Activated T-helper 9 cell treated with anti-CD3 and anti-CD28 coated beads, Interleukin-2, amount 50 U/mL, for 16 hours (primary cell): ENCODE data around the gene CTF1.
"Not testable (repeated sequence)": the region's sequence is repeated elsewhere in the genome, so short reads cannot be mapped to it uniquely, and the experiment has no call there.

ENCODE experiments used
- DNase-seq: peaks from one replicate; pipeline ENCODE4 v3.0.0-alpha.2; 2020; ENCODE audit warnings: low read depth

Gene CTF1

DNA sequence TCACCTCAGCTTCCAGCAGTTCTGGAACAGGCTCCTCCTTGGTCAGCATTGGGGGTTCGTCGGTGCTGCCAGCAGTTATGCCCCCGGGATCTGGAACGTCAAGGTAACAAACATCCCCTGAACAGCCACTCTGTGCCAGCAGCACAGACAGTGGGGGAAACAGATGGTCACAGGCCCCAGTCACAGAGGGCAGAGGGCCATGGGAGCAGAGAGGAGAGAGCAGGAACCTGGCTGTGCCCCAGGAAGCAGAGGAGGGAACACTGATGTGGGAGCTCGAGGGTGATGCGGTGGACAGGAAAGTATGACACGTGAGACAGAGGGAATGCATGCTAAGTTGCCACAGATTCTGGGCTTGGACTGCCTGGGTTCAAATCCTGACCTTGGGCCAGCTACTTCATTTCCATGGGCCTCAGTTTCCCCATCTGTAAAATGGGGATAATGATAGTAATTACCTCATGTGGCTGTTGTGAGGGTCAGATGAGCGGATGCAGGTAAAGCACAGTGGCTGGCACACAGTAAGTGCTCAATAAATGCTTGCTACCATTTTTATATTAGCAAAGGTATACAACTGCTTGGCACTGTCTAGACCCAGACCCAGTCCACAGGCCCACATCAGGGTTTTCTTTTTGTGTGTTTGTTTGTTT lies 7.4 kb upstream of the CTF1 start:
- DNase-seq: no peak

DNA sequence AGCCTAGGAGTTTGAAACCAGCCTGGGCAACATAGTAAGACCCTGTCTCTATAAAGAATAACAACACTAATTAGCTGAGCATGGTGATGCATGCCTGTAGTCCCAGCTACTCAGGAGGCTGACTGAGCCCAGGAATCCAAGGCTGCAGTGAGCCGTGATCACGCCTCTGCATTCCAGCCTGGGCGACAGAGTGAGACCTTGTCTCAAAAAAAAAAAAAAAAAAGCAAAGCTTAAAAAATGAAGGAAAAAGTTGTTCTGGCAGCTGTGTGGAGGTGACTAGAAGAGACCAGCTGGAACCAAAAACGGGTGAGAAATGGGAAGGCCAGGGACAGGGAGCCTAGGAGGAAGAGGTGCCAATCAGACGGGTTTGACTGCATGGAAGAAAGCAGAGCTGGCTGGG lies 6.7 kb upstream of the CTF1 start:
- no peak for DNase-seq

DNA sequence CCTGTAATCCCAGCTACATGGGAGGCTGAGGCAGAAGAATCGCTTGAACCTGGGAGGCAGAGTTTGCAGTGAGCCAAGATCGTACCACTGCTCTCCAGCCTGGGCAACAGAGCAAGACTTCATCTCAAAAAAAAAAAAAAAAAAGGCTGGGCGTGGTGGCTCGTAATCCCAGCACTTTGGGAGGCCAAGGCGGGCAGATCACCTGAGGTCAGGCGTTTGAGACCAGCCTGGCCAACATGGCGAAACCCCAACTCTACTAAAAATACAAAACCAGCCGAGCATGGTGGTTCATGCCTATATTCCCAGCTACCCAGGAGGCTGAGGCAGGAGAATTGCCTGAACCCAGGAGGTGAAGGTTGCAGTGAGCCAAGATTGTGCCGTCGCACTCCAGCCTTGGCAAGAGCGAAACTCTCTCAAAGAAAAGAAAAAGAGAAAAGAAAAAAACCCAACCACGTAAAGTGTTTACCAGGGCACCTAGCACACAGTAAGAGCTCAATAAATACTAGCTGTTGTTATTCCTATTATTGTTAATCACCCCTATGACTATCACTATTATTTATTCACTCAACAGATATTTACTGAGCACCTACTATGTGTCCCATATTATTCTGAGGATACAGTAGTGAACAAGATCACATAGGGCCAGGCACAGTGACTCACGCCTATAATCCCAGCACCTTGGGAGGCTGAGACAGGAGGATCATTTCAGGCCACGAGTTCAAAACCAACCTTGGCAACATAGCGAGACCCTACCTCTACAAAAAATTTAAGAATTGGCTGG lies 5.2 kb upstream of the CTF1 start:
- not testable (repeated sequence) for DNase-seq

DNA sequence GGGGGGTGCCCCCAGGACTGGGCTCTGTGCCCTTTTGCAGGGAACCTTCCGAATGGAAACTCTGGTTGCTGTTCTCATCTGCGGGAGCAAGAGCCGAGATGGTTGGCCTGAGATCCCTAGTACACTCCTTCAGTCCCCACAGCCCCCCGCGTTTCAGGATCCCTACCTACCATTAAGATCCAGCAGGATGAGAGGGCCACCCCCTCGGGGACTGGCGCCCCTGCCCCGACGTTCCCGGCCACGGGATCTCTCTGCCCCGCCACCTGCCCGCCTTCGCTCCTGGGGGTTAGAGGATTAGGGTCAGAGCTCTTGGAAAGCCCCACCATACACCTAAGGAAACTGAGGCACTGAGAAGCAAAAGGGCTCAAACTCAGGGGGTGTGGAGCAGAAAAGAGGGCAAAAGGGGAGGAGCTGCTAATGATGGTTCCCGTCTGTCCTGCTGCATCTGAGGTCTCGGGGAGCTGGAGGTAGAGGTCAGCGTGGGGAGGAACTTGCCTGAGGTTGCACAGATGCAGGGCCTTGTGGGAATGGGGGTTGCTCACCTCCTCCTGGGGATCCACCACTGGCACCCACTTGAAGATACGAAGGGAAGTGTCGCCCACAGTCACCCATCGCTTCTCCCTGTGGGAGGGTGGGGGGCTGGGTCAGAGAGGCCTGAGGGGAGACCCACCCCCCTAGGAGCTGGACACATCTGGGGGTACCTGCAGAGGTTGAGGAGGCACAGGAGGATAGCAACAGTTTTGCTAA lies 3.6 kb upstream of the CTF1 start:
- DNase-seq: no peak

DNA sequence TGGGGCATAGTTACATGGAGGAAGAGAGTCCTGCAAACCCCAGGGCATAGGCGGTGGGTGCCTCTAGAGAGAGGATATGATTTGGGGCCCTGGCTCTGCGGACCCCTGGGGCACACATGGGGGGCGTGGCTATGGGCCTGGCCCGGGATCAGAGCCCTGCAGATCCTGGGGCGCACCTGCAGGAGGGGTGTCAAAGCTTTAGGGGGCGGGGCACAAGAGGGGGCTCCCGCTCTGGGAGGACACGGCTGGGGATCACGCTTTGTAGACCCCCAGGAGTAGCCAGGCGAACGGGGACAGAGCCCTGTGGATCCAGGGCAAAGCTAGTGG lies 3.0 kb upstream of the CTF1 start:
- DNase-seq: no peak

DNA sequence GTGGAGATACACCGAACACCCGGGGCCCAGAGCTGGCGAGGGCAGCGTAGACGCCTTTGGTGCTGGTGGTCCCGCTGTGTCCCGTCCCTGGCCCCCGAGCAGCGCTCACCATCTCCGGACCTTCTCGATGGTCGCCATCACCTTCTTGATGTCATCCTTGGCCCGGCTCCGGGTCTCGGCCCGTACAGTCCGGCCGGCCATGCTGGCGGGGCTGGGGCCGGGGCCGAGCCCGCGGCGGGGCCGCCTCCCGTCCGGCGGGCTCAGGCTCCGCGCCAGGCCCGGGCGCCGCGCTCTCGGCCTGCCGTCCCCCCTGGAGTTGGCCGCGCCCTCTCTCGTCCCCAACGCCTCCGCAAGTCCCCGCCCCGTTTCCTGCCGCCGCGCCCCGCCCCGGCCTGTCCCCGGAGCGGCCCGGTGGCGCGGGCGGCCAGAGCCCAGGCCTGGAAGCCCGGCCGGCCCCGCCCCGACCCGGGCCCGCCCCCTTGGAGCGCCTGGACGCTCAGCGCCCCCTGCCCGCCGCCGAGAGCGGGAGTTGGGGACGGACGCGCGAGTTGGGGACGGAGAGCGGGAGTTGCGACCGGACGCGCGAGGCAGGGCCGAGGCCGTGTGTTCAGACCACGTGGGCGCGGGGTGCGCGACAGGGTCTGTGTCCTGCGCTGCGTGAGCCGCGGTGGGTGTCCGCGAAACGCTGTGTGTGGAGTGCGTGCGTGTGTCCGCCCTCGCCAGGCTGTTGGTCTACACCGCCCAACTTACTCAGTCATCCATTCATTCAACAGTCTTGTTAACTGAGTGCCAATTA lies 2.5 kb upstream of the CTF1 start, which contains the start of gene BCL7C:
Gene BCL7C, minus strand, starts transcription at position 334 of the 796 bp plus-strand sequence. Its CDS starts 133 bp downstream, at position 201.
- DNase-seq: peak; percentile 77

DNA sequence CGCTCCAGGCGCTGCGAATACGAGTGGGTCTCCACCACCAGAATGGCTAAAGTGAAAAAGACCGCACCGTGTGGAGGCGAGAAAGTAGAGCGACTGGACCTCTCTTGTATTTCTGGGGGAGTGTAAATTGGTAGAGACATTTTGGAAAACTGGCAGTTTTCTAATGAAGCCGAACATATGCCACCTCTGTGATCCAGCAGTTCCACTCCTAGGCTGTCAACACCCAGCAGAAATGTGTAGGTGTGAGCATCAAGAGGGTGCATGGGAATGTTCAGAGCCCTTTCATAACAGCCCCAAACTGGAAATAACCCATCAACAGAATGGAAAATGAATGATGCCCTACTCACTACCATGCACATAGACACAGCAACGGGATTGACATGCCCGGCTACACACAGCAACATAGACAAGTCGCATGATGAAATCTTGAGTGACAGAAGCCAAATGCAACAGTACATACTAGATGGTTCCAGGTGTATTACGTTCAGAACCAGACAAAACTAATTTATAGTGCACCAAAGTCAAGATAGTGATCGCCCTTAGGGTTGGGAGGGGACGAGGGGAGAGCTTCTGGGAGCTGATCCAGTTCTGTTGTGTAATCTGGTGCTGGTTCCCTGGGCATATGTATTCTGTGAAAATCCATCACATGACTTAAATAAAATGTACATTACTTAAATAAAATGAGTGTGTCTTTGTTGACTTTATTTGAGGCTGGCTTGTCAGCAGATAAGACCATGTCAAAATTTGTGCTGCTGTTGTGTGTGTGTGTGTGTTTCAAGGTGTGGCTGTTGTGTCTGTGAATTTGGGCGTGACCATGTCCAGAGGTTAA lies 1.7 kb upstream of the CTF1 start:
- DNase-seq: no peak

DNA sequence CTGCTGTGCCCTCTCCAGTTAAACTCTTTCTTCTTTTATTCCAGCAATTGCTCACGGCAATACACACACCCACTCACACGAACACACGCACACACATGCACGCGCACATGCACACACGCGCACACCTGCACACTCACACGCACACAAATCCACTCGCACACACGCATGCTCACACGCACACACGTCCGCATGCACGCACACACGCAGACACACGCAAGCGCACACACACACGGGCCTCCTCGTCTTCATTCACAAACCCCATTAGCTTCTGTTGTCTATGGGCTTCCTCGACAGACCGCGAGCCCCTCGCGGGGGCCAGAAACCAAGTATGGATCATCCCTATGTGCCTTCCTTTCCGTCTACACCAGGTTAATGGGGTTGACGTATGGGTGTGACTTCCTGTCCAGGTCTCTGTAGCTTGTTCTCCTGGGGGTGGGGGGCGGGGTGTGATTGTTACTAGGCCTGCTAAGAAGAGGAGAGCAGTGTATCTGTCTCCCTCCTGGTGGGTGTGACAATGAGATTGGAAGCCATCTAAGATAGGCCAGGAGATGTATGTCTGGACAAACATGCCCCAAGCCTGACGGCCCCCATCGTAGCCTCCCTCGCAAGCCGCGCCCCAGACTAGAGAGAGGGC lies 670 bp upstream of the CTF1 start:
- no peak for DNase-seq

DNA sequence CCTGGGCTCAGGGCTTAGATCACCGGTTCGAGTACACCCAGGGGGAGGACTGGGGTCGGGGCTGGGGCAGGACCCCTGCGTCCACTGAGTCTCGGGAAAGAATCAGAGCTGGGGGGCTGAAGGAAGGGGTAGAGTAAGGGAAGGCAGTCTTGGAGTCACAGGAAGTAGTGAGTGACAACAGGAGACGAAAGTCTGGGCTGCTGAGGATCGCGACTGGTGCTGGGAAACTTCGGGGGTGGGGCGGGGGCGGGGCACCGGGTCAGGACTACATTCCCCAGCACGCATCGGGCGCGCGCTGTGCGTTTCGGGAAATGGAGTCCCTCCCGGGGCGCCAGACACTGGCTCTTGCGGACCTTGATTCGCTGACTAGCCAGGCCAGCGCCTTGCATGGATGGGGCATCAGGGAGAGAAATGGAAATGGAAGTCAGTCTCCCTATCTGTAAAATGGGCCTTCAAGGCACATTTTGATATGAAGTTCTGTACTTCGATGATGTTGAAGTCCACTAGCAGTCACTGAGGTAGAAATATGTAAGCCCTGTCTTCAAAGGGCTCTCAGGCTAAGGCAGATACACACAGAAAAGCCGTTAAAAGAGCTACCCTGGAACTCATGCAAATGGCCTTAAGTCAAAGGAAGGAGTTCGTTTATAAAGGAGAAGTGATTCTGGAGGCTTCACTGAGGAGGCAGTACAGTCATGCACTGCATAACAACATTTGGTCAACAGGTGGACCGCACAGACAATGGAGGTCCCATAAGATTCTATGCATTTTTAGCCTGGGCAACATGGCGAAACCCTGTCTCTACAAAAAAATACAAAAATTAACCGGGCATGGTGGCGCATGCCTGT lies 697 bp downstream of the CTF1 start:
- DNase-seq: peak; percentile 71

DNA sequence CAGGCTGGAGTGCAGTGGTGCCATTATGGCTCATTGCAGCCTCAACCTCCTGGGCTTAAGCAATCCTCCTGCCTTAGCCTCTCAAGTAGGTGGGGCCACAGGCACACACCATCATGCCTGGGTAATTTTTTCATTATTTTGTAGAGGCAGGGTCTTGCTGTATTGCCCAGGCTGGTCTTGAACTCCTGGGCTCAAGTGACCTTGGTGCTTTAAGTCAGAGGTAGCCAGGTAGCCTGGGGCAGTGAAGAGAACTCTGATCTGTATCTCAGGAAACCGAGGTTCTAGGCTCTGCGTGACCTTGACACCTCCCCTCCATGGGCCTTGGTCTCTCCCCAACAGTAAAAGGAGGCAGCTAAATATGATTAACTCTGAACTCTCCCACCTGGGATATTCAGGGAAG lies 3.4 kb downstream of the CTF1 start:
- DNase-seq: no peak

DNA sequence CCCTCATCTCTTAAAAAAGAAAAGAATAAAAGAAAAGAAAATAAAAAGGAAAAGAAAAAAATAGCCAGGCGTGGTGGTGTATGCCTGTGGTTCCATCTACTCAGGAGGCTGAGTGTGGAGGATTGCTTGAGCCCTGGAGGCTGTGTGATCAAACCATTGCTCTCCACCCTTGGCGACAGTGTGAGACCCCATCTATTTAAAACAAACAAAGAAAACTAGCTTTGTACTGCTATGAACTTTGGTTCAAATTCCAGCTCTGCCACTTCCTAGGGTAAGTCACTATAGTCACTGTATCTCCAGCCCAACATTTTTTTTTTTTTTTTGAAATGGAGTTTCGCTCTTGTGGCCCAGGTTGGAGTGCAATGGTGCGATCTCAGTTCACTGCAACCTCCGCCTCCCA lies 4.2 kb downstream of the CTF1 start:
- no peak for DNase-seq

DNA sequence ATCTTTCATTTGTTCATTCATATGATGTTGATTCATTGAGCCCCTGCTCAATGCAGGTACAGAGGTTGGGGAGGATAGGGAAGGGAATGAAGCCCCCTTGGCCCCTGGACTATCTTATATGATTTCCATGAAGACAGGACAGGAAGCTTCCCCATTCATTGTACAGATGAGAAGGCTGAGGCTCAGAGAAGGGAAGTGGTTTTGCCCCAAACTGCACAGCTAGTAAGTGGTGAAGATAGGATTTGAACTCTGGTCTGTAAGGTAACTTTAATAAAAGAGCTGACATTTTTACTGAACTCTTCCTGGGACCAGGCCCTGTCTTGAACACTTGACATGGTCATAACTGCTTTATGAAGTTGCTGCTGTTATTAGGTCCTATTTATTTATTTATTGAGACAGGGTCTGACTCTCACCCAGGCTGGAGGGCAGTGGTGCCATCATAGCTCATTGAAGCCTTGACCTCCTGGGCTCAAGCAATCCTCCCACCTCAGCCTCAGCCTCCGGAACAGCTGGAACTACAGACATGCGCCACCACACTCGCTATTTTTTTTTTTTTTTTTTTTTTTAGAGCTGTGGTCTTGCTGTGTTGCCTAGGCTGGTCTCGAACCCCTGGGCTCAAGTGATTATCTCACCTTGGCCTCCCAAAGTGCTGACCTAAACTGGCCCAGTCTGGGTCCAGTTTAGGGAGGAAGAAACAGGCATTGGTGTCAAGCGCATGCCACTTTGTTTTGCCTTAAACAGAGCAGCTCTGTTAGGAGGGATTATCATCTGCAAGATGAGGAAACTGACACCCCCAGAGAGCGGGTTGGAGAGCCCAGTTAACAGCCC lies 5.0 kb downstream of the CTF1 start:
- DNase-seq: no peak

DNA sequence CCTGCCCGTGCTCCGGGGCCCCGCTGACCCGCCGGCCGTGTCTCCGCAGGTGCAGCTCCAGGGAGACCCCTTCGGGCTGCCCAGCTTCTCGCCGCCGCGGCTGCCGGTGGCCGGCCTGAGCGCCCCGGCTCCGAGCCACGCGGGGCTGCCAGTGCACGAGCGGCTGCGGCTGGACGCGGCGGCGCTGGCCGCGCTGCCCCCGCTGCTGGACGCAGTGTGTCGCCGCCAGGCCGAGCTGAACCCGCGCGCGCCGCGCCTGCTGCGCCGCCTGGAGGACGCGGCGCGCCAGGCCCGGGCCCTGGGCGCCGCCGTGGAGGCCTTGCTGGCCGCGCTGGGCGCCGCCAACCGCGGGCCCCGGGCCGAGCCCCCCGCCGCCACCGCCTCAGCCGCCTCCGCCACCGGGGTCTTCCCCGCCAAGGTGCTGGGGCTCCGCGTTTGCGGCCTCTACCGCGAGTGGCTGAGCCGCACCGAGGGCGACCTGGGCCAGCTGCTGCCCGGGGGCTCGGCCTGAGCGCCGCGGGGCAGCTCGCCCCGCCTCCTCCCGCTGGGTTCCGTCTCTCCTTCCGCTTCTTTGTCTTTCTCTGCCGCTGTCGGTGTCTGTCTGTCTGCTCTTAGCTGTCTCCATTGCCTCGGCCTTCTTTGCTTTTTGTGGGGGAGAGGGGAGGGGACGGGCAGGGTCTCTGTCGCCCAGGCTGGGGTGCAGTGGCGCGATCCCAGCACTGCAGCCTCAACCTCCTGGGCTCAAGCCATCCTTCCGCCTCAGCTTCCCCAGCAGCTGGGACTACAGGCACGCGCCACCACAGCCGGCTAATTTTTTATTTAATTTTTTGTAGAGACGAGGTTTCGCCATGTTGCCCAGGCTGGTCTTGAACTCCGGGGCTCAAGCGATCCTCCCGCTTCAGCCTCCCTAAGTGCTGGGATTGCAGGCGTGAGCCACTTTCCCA lies 5.9 kb downstream of the CTF1 start:
- DNase-seq: peak; percentile 48

DNA sequence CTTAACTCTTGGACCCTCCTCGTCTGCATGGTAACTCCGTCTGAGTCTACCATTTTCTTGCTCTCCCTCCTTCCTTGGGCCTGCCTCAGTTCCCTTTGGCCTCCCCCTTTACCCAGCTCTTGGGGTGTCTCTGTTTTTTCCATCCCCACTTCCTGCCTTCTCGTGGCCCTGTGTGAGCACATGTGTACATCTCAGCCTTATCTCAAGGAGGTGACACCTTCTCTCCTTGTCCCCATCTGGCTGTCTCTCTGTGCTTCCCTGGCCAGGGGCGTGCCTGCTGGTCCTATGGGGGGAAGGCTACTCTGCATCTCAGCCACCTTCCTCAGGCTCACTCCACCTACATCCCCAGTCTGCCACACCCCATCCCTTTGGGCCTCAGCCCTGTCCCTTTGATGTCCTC lies 6.6 kb downstream of the CTF1 start:
- DNase-seq: no peak

DNA sequence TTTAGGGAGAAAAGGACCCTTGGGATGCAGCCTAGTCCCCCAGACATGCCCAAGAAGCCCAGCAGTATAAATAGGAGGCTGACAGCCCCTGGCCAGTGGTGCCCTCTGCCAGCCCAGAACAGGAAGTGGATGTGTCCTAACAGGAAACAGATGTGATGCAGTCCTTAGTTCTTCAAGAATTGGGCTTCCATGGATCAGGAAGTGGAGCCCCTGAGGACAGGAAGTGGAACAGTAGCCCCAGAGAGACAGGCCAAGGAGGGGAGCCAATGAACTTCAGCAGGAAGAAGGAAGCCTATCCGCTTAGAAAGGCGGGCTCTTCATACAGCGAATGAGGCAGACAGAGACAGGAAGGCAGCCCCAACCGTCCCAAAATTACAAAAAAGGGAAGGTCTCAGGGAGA lies 7.2 kb downstream of the CTF1 start:
- no peak for DNase-seq

DNA sequence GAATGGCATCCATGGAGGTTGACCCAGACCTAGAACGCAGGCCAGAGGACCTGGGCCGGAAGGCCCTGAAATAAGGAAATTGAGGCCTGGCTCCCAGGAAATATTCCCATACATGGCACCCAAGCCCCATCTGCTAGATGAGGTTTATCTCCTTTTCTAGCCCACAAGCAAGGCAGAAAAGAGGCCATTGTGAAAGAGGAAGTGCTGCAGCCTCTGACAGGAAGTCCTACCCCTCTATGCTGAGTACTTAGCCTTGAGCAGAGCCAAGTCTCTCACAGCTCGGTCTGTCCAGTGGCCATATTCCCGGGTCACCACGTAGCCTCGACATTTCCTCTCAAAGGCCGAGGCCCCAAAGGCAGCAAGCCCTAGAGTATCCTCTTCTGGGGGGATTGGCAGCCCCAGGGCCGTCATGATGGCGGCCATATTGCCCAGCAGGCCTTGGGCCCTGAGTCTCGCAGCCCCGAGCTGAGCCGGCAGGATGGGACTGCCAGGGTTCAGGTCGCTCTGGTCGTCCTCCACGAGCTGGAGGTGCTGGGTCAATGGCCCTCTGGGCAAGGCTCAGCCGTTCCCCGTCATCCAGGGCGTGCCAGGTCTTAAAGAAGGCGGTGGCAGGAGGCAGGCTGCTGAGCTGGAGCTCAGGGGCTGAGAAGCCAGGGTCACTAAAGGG lies 7.8 kb downstream of the CTF1 start:
- no peak for DNase-seq

DNA sequence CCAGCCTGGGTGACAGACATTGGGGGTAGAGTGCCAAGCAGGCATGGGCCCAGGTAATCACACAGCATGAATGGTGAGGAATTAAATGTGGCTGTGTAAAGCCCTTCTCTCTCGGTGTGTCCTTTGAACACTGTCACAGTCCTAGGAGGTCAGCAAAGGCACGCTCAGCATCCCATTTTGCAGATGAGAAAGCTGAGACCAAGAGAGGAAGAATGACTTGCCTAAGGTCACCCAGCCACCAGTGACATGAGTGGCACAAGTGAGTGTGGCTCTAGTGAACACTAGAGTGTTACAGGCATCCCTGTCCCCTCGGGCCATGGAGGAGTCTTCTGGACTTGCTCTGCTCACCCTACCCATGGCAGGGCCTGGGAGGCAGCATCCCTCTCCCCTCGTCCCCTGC lies 10.7 kb downstream of the CTF1 start:
- DNase-seq: no peak
